Keratinocyte (primary cell): Measurements from ENCODE around the gene ITPKC.

Source experiments
- EZH2 ChIP-seq: IDR thresholded peaks from one replicate; pipeline ENCODE4 v1.6.1; 2012; ENCODE audit warnings: inconsistent platforms, mild to moderate bottlenecking, low read length, moderate library complexity
- TF ChIP-seq, protein P1 (sequence below), 3 experiments: IDR thresholded peaks in 1 of 3; conservative IDR thresholded peaks in 1 of 3; optimal IDR thresholded peaks in 1 of 3; 2 replicates in 2 of 3; 3 replicates in 1 of 3; pipeline versions ENCODE3 to v1.5.1; 2011; ENCODE audit warnings: low read length in 3 of 3, mild to moderate bottlenecking in 3 of 3, moderate library complexity in 2 of 3, control low read depth in 1 of 3, inconsistent platforms in 1 of 3; ENCODE audit not compliant: insufficient read depth in 2 of 3; ENCODE audit errors: extremely low read depth in 1 of 3

DNA sequence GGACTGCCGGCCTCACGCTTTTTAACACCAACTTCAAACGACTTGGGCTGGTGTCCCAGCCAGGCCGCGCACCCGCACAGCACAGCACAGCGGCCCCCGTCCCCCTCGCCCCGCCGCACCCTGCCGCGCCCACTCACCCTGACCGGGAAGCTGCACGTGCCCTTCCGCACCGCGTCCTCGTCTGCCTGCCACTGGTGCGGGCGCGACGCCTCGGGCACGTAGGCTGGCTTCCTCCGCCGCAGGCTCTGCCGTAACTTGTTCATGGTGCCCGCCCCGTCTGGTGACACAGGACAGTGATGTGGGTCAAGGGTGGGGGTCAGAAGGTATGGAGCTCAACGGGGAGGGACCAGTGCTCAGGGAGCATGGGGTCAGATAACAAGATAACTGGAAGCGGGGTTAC lies 32.6 kb upstream of the ITPKC start:
- no peak for TF ChIP-seq EZH2
- TF ChIP-seq, protein P1, sequence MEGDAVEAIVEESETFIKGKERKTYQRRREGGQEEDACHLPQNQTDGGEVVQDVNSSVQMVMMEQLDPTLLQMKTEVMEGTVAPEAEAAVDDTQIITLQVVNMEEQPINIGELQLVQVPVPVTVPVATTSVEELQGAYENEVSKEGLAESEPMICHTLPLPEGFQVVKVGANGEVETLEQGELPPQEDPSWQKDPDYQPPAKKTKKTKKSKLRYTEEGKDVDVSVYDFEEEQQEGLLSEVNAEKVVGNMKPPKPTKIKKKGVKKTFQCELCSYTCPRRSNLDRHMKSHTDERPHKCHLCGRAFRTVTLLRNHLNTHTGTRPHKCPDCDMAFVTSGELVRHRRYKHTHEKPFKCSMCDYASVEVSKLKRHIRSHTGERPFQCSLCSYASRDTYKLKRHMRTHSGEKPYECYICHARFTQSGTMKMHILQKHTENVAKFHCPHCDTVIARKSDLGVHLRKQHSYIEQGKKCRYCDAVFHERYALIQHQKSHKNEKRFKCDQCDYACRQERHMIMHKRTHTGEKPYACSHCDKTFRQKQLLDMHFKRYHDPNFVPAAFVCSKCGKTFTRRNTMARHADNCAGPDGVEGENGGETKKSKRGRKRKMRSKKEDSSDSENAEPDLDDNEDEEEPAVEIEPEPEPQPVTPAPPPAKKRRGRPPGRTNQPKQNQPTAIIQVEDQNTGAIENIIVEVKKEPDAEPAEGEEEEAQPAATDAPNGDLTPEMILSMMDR (optimal IDR thresholded peaks at IDR 0.05 in 1 of 3, IDR thresholded peaks at IDR 0.05 in 1 of 3, conservative IDR thresholded peaks at IDR 0.05 in 1 of 3; ENCODE audit: extremely low read depth in 1 of 3, insufficient read depth in 2 of 3, low read length in 3 of 3) = no peak
